Pancreas (tissue), 10 donors: ENCODE results near the gene GAP43. TPM values are rescaled to one million over a fixed set of nuclear protein-coding genes. Genes with fewer than 3 reads are reported as not detected.

Experiments used
- ATAC-seq, 4 donors: fragments of 200-7000 bp; cut with Tn5 transposase; one replicate each; pipeline versions ENCODE4 v1.8.0 to v1.9.1; 2020; ENCODE audit warnings: mild to moderate bottlenecking in 4 of 4, moderate library complexity in 4 of 4
- DNase-seq, 6 donors: peaks; one replicate each; pipeline ENCODE4 v3.0.0-alpha.2; 2020
- FAIRE-seq: peaks from 2 replicates; lab custom pipeline; 2012; peaks lifted over from hg19 to GRCh38; lab: Jason Lieb, UNC
- H3K27ac ChIP-seq, 4 donors: fragments of 200-600 bp; sonication (generic); 1 replicate in 3 of 4; 2 replicates in 1 of 4; pipeline versions ENCODE4 v1.5.0 to v1.8.0; 2020
- H3K27me3 ChIP-seq, 4 donors: fragments of 200-600 bp; one replicate each; pipeline ENCODE4 v1.8.0; 2021
- H3K36me3 ChIP-seq, 3 donors: fragments of 200-600 bp; sonication (generic) in 1 of 3; one replicate each; pipeline versions ENCODE4 v1.5.0 to v1.8.0; 2020 to 2021
- H3K4me1 ChIP-seq, 3 donors: fragments of 200-600 bp; one replicate each; pipeline ENCODE4 v1.8.0; 2021
- H3K4me3 ChIP-seq, 4 donors: fragments of 200-600 bp; sonication (generic) in 2 of 4; one replicate each; pipeline versions ENCODE4 v1.5.0 to v1.8.0; 2020 to 2021
- H3K9me3 ChIP-seq, 4 donors: fragments of 200-600 bp; one replicate each; pipeline ENCODE4 v1.8.0; 2021
- CTCF ChIP-seq, 4 donors: fragments of 200-600 bp; sonication (generic) in 3 of 4; IDR thresholded peaks; one replicate each; pipeline versions ENCODE4 v1.5.0 to v1.8.0; 2021; ENCODE audit warnings: antibody characterized with exemption in 4 of 4
- WGBS, 2 donors: extraction: QIAGEN DNeasy Blood & Tissue Kit; methylation state at CpG; one replicate each; pipeline ENCODE4 v1.1.7; 2013; 5-methylcytosine and 5-hydroxymethylcytosine counted together
- intact Hi-C, 3 donors: fragments of 100-400 bp; cut with DNase I; formaldehyde crosslinking; loops; one replicate each; pipeline versions ENCODE4 v1.11.1 to v1.14.2; 2022
- polyA plus RNA-seq, 2 donors: library from polyadenylated mRNA; stranded (reverse); fragments of 200-250 nt; gene quantifications; one replicate each; pipeline ENCODE4 v1.2.3, GENCODE V29; 2013
- total RNA-seq, 6 donors: library from RNA; stranded (reverse); fragmentation: NEBNext Ultra II Directional in 4 of 6; extraction: Animal tissue kit (Norgen Biotek cat#: 25700) in 4 of 6; gene quantifications; one replicate each; pipeline versions ENCODE4 v1.2.1 to v1.2.4, GENCODE V29; 2021 to 2023
- donor health status: healthy with polysubstance abuse.
- donor health status: DM: no; HTN: no; CAD: no; lungs with moderate emphysema.
- donor health status: DM: no; HTN: no; CAD: no.
- donor health status: control.
- donor health status: control.
- donor health status: Bipolar disorder and iron deficiency.
- donor health status: DM: yes; HTN: yes; CAD: no.
- donor health status: DM: no; HTN: no; CAD: no.
- donor health status: DM: no; HTN: no; CAD: no.
- donor health status: DM: yes; HTN: yes; CAD: no.

The GAP43 gene
- total and polyA plus RNA-seq, 8 donors = 0.09 to 2.2 (median 0.21) TPM

- no peak for TF ChIP-seq CTCF (IDR thresholded peaks at IDR 0.05)
- peaks cover 0 to 7% (median 0%) of the 10 kb centered on the region in 4 donors for H3K27me3 ChIP-seq
- H3K27ac ChIP-seq = no peak overlapping the region
- no peaks in the 10 kb centered on the region for H3K36me3 ChIP-seq
- FAIRE-seq (no peak), ATAC-seq (no peak), DNase-seq (no peak)
- H3K4me1 ChIP-seq = no peaks in the 10 kb centered on the region
- WGBS, 2 donors = 16 to 24% methylated on average over 3 of the region's 3 CpGs
- no peak overlapping the region for H3K4me3 ChIP-seq
- no peaks in the 10 kb centered on the region for H3K9me3 ChIP-seq
- intact Hi-C loops = no loop called here
These were observed 3.4 kb downstream of the GAP43 start for GRCh38 chr3:115626721-115627120.

GRCh38 chr3:115627180-115628074, 4.1 kb downstream of the GAP43 start:
- no peaks in the 10 kb centered on the region for H3K36me3 ChIP-seq
- 29 to 37% methylated on average over 3 of the region's 3 CpGs for WGBS, 2 donors
- no peak overlapping the region for H3K4me3 ChIP-seq
- H3K27ac ChIP-seq = no peak overlapping the region
- no peaks in the 10 kb centered on the region for H3K9me3 ChIP-seq
- TF ChIP-seq CTCF (IDR thresholded peaks at IDR 0.05) = no peak
- H3K4me1 ChIP-seq = no peaks in the 10 kb centered on the region
- ATAC-seq (no peak), DNase-seq (no peak), FAIRE-seq (no peak)
- H3K27me3 ChIP-seq = peaks cover 0 to 9% (median 0%) of the 10 kb centered on the region in 4 donors
- intact Hi-C loops = no loop called here

GRCh38 chr3:115628075-115628412, 4.7 kb downstream of the GAP43 start:
- WGBS, 2 donors = 29 to 45% methylated on average over 1 of the region's 1 CpG
- Histone ChIP-seq H3K36me3 (no peaks in the 10 kb centered on the region), H3K4me3 (no peak overlapping the region), H3K27ac (no peak overlapping the region), H3K4me1 (no peaks in the 10 kb centered on the region), H3K9me3 (no peaks in the 10 kb centered on the region), H3K27me3 (peaks cover 0 to 10% (median 0%) of the 10 kb centered on the region in 4 donors)
- TF ChIP-seq CTCF (IDR thresholded peaks at IDR 0.05) = no peak
- no peak for DNase-seq
- intact Hi-C loops = no loop called here
- ATAC-seq = no peak
- no peak for FAIRE-seq

- ATAC-seq (no peak), FAIRE-seq (no peak), DNase-seq (no peak)
- Histone ChIP-seq H3K27me3 (peaks cover 0 to 3% (median 0%) of the 10 kb centered on the region in 4 donors), H3K4me3 (no peak overlapping the region), H3K27ac (no peak overlapping the region), H3K4me1 (no peaks in the 10 kb centered on the region), H3K36me3 (no peaks in the 10 kb centered on the region), H3K9me3 (no peaks in the 10 kb centered on the region)
- 66 to 68% methylated on average over 3 of the region's 3 CpGs for WGBS, 2 donors
- intact Hi-C loops = no loop called here
- no peak for TF ChIP-seq CTCF (IDR thresholded peaks at IDR 0.05)
These were observed 7.5 kb downstream of the GAP43 start for GRCh38 chr3:115630850-115631249.

GRCh38 chr3:115632026-115632425, 8.7 kb downstream of the GAP43 start:
- no peak for FAIRE-seq
- Histone ChIP-seq H3K27ac (no peak overlapping the region), H3K36me3 (no peaks in the 10 kb centered on the region), H3K4me3 (no peak overlapping the region), H3K9me3 (no peaks in the 10 kb centered on the region), H3K27me3 (peaks cover 0 to 2% (median 0%) of the 10 kb centered on the region in 4 donors), H3K4me1 (no peaks in the 10 kb centered on the region)
- no peak for TF ChIP-seq CTCF (IDR thresholded peaks at IDR 0.05)
- intact Hi-C loops = no loop called here
- ATAC-seq = no peak
- no peak for DNase-seq
